ENCODE results near the gene STIM1. TPM values are rescaled to one million over a fixed set of nuclear protein-coding genes. Genes with fewer than 3 reads are reported as not detected.

STIM1 gene
- total and polyA plus RNA-seq, 10 of the 15 experiments (the other 5 are each of a cell fraction or from before 2014, with no cell fraction given), result 8.6 to 57.7 (median 29.3) TPM

GRCh38 chr11:3894128-3894731 lies 38.8 kb downstream of the STIM1 start:
- ChIA-PET SMC1A (ENCODE audit: uncharacterized antibody, unreplicated experiment) (interaction anchor here (0.7 to 6.1 kb wide), 25 partner anchors 10 to 179 kb away, joined by 3 to 71 read pairs (median 7); partner anchors contain the start of gene STIM1), POLR2A (interaction anchor here (0.5 to 3.6 kb wide), 18 partner anchors 9 to 227 kb away, joined by 3 to 65 read pairs (median 4); partner anchors contain the start of genes RHOG and STIM1), CTCF (interaction anchor here (0.6 to 4.4 kb wide), 18 partner anchors 8 to 178 kb away, joined by 3 to 47 read pairs (median 5); partner anchors contain the start of gene STIM1), RAD21 (ENCODE audit: unreplicated experiment) (interaction anchor here (0.5 to 6.4 kb wide), 24 partner anchors 9 to 178 kb away, joined by 3 to 134 read pairs (median 6); partner anchors contain the start of genes RHOG and STIM1)
- no peaks in the 10 kb centered on the region for H3K27me3 ChIP-seq (replicated peaks in 1 of 2; ENCODE audit: control insufficient read depth in 2 of 2, insufficient read depth in 2 of 2, low read length in 1 of 2)
- peak overlapping the region; percentile 63 for H3K9ac ChIP-seq (ENCODE audit: control insufficient read depth, insufficient read depth, low read length)
- BruUV-seq (replicated peaks), result TSS peak; percentile 13
- WGBS (ENCODE audit: insufficient coverage, insufficient replicate concordance, low lambda C conversion rate, missing lambda C conversion rate), result 2% methylated on average over 5 of the region's 5 CpGs
- intact Hi-C loops (cut with micrococcal nuclease; ENCODE audit: unreplicated experiment) (loop anchor here (1.0 kb wide), 2 partner anchors 25 to 39 kb away; partner anchors contain the start of gene STIM1), in situ Hi-C loops (cut with MboI) (no loop called here)
- H3K79me2 ChIP-seq (ENCODE audit: control insufficient read depth, insufficient read depth, low read length), result peaks cover 51% of the 10 kb centered on the region
- peak overlapping the region; percentile 96 for H3K4me2 ChIP-seq (ENCODE audit: control insufficient read depth, insufficient read depth)
- peak; percentile 52 for FAIRE-seq
- H4K20me1 ChIP-seq (ENCODE audit: control insufficient read depth, insufficient read depth), result no peaks in the 10 kb centered on the region
- H3K27ac ChIP-seq (ENCODE audit: control insufficient read depth, insufficient read depth), result peak overlapping the region; percentile 98
- peak overlapping the region; percentile 58 for H2AFZ ChIP-seq (ENCODE audit: control insufficient read depth, low read depth, low read length)
- peak overlapping the region; percentile 70 for H3K4me3 ChIP-seq
- peak; percentile 91 for DNase-seq (ENCODE audit: low read depth, low spot score)
- H3K36me3 ChIP-seq (ENCODE audit: control insufficient read depth in 2 of 2, insufficient read depth in 2 of 2, low read length in 1 of 2), result peaks cover 0 to 3% of the 10 kb centered on the region in 2 experiments; a peak in 1 of 4 replicates
- peaks cover 2% of the 10 kb centered on the region; the same call in 1 of the 3 replicates for H3K9me3 ChIP-seq (replicated peaks; ENCODE audit: control insufficient read depth, insufficient read depth, low read length)
- ATAC-seq, result peak; percentile 98
- H3K4me1 ChIP-seq (ENCODE audit: control insufficient read depth, insufficient read depth, low read length), result peaks cover 23% of the 10 kb centered on the region
- no peak for TF ChIP-seq KDM1A (IDR thresholded peaks at IDR 0.05; ENCODE audit: borderline replicate concordance)
- TF ChIP-seq BMI1 (IDR thresholded peaks at IDR 0.05; ENCODE audit: borderline replicate concordance), result peak; percentile 35; the same call in 1 of the 2 replicates
- peak; percentile 97 for TF ChIP-seq RUNX3 (IDR thresholded peaks at IDR 0.05; ENCODE audit: low read length)
- TF ChIP-seq PKNOX1 (IDR thresholded peaks at IDR 0.05), result no peak; the same call in 1 of the 2 replicates
- no peak for TF ChIP-seq SRF (IDR thresholded peaks at IDR 0.05; ENCODE audit: low read depth in 2 of 2, low read length in 2 of 2)
- TF ChIP-seq ZNF384 (IDR thresholded peaks at IDR 0.05; ENCODE audit: borderline replicate concordance, low read depth, low read length), result peak; percentile 13; the same call in 1 of the 2 replicates
- TF ChIP-seq E4F1 (IDR thresholded peaks at IDR 0.05; ENCODE audit: borderline replicate concordance, partially characterized antibody), result no peak
- no peak for TF ChIP-seq E2F4 (IDR thresholded peaks at IDR 0.05; ENCODE audit: low read depth, low read length)
- no peak for TF ChIP-seq TARDBP (IDR thresholded peaks at IDR 0.05; ENCODE audit: borderline replicate concordance)
- no peak for TF ChIP-seq SMAD1 (IDR thresholded peaks at IDR 0.05; ENCODE audit: low read depth, partially characterized antibody)
- 0 out of 2 replicates have a peak, but pooled peaks have one; percentile 51 for TF ChIP-seq MEF2A (IDR thresholded peaks at IDR 0.05; ENCODE audit: insufficient read depth, low read depth, low read length)
- peak; percentile 81; the same call in 1 of the 2 replicates for TF ChIP-seq CHD2 (IDR thresholded peaks at IDR 0.05; ENCODE audit: borderline replicate concordance, low read depth, low read length)
- no peak for TF ChIP-seq HDAC2 (IDR thresholded peaks at IDR 0.05)
- TF ChIP-seq MTA3 (IDR thresholded peaks at IDR 0.05; ENCODE audit: borderline replicate concordance, low read length), result peak; percentile 82; the same call in 1 of the 2 replicates

Data from GM12878 (cell line).